Measurements from ENCODE around the gene RNF125.

RNF125 gene

DNA sequence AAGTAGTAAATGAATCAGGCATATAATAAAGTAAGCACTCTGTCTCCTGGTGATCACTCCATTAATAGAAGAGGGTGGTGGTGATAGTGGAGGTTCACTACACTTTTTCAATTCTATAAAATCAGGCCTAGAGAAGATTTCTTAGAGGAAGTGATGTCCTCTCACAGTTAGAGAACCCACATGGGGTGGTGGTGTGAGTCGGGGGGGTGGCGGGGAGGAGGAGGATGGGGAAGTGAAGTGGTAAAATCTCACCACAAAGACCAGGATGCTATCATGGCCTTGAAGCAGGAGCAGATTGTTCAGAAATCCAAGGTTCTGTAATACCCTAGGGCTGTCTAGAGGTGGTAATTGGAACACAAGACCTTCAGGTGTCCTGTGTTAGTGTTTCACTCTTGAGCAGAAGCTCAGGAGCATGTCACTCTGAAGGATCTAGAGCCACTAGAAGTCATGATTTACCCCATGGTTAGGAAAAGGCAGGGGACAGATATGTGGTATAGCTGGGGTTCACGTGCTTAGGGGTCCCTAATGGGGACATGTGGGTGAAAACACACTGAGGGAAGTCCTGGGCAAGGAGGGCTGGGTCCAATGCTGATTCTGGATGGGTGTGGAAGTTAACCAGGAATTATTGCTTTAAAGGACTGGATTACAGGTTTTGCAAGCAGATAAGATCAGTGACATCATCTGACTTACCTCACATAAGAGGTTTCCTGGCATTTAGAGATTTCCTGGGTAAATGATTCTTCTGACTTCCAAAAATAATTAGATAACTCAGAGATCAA, 31.0 kb downstream of the RNF125 start:
- DNase-seq: no peak
- Histone ChIP-seq H3K36me3 (replicated peaks) (no peaks in the 10 kb centered on the region), H3K27ac (no peak overlapping the region), H3K27me3 (replicated peaks) (no peaks in the 10 kb centered on the region), H3K4me3 (ENCODE audit: low read depth, low read length) (no peak overlapping the region)
- TF ChIP-seq, protein P1, sequence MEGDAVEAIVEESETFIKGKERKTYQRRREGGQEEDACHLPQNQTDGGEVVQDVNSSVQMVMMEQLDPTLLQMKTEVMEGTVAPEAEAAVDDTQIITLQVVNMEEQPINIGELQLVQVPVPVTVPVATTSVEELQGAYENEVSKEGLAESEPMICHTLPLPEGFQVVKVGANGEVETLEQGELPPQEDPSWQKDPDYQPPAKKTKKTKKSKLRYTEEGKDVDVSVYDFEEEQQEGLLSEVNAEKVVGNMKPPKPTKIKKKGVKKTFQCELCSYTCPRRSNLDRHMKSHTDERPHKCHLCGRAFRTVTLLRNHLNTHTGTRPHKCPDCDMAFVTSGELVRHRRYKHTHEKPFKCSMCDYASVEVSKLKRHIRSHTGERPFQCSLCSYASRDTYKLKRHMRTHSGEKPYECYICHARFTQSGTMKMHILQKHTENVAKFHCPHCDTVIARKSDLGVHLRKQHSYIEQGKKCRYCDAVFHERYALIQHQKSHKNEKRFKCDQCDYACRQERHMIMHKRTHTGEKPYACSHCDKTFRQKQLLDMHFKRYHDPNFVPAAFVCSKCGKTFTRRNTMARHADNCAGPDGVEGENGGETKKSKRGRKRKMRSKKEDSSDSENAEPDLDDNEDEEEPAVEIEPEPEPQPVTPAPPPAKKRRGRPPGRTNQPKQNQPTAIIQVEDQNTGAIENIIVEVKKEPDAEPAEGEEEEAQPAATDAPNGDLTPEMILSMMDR (IDR thresholded peaks at IDR 0.05; ENCODE audit: low read depth, low read length, missing control alignments): no peak
- in situ Hi-C loops (cut with HindIII; ENCODE audit: low pct_ligation_motif_present, low sequenced_read_pairs): no loop called here

DNA sequence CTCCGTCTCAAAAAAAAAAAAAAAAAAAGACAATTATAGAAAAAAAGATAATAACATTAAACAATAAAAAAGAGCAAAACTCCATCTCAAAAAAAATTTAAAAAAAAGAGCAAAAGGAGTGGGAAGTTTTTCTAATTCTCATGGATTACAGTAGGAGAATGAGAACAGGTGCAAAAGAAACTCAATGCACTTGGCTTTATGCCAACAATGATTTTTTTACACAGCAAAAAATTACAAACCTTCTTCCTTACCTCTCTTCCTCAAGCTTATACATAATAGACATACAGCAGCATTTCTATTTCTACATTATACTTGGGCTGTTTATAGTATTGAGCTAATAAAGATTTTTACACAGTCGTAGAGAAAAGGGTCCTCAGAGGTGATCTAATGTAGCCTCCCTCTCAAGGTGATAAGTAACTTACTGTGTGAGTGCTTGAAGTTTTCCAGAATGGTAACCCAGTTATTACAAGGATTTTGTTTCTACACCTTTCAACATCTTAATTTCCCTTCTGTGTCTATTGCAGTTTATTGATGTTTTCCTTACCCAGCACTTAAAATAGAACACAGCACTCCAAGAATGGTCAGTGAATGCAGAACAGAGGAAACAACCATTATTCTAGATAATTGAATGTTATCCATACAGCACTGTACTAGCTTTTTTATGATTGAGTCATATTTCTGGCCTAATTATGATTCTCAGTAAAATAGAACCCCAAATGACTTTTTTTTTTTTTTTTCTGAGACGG, 38.2 kb downstream of the RNF125 start:
- no peaks in the 10 kb centered on the region for H3K36me3 ChIP-seq (replicated peaks)
- no peak for DNase-seq
- no peaks in the 10 kb centered on the region for H3K27me3 ChIP-seq (replicated peaks)
- no peak overlapping the region for H3K4me3 ChIP-seq (ENCODE audit: low read depth, low read length)
- in situ Hi-C loops (cut with HindIII; ENCODE audit: low pct_ligation_motif_present, low sequenced_read_pairs): no loop called here
- TF ChIP-seq, protein P1 (IDR thresholded peaks at IDR 0.05; ENCODE audit: low read depth, low read length, missing control alignments): no peak
- H3K27ac ChIP-seq: no peak overlapping the region

DNA sequence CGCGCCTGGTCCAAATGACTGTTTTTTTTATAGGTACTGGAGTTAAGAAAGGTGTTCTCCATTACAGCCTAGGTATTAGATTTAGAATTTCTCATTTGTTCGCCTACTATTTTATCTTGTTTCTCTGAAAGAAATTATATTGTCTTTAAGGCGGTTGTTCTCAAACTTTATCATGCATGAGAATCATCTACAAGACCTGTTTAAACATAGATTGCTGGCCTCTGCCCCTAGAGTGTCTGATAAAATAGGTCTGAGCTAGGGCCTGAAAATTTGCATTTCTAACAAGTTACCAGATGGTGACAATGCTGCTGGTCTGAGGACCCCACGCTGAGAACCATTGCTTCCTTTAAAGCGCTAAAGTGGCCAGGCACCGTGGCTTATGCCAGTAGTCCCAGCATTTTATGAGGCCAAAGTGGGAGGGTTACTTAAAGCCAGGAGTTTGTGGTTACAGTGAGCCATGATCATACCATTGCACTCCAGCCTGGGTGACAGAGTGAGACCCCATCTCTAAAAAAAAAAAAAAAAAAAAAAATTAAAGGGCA, 39.1 kb downstream of the RNF125 start:
- TF ChIP-seq, protein P1 (IDR thresholded peaks at IDR 0.05; ENCODE audit: low read depth, low read length, missing control alignments): no peak
- Histone ChIP-seq H3K4me3 (ENCODE audit: low read depth, low read length) (no peak overlapping the region), H3K27ac (no peak overlapping the region), H3K36me3 (replicated peaks) (no peaks in the 10 kb centered on the region), H3K27me3 (replicated peaks) (no peaks in the 10 kb centered on the region)
- no peak for DNase-seq
- in situ Hi-C loops (cut with HindIII; ENCODE audit: low pct_ligation_motif_present, low sequenced_read_pairs): no loop called here

DNA sequence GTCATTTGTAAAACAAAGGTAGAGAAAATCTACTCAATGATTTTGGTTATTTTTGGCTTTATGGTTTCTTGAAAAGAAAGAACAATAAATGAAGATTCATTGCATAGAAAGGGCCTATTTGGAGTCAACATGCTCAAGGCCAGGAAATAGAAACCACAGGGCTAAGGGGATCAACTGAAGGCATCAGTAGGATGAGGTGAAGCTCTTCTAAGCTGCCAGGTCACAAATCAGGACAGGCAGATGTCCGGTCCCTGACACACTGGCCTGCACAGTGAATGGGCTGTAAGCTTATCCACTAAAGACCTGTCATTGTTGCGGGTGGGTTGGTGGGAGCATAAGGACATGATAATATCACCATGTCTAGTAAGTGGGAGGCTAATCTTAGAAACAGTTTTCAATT, 41.4 kb downstream of the RNF125 start:
- DNase-seq: no peak
- in situ Hi-C loops (cut with HindIII; ENCODE audit: low pct_ligation_motif_present, low sequenced_read_pairs): no loop called here
- Histone ChIP-seq H3K4me3 (ENCODE audit: low read depth, low read length) (no peak overlapping the region), H3K27ac (no peak overlapping the region), H3K27me3 (replicated peaks) (no peaks in the 10 kb centered on the region), H3K36me3 (replicated peaks) (no peaks in the 10 kb centered on the region)
- TF ChIP-seq, protein P1 (IDR thresholded peaks at IDR 0.05; ENCODE audit: low read depth, low read length, missing control alignments): no peak

DNA sequence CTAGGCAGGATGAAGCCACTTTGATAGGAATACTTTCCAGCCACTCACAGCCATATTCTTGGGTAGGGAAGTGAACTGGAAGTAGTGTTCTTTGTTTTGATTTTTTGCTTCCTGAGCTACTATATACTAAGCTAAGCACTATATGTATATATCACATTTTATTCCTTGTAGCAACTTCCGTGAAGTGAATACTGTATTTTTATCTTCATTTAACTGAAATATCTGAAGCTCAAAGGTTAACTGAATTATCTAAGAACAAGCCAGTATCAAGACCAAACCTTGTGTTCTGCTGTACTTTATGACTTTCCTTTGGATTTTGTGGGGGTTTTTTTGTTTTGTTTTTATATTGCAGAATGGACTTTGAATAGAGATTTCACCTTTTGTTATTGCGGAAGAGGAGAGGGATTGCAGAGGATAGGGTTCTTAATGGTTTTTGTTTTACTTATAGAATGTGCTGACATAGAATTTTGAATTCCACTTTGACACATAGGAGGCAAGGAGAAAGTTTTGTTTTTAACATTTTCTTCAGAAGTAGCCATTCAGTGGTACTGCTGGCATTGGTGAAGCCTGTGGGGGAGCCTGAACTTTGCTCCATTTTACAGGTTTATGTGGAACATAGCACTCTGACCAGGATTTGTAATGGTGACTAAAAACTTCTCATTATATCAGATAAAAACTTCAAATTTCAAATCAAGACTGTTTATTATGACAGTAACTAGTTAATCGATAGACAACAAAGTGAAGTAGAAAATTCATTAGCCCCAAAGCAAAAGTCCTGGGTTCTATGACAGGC, 48.9 kb downstream of the RNF125 start:
- no peaks in the 10 kb centered on the region for H3K27me3 ChIP-seq (replicated peaks)
- H3K4me3 ChIP-seq (ENCODE audit: low read depth, low read length): no peak overlapping the region
- H3K27ac ChIP-seq: no peak overlapping the region
- no peak for DNase-seq
- H3K36me3 ChIP-seq (replicated peaks): no peaks in the 10 kb centered on the region
- TF ChIP-seq, protein P1 (IDR thresholded peaks at IDR 0.05; ENCODE audit: low read depth, low read length, missing control alignments): no peak
- in situ Hi-C loops (cut with HindIII; ENCODE audit: low pct_ligation_motif_present, low sequenced_read_pairs): no loop called here
